ENCODE measurements around the gene TRIM28.
"Not testable (repeated sequence)": the region's sequence is repeated elsewhere in the genome, so short reads cannot be mapped to it uniquely, and the experiment has no call there.

TRIM28 gene

GRCh38 chr19:58519355-58520256 is 24.3 kb upstream of the TRIM28 start, which contains the start of gene ZBTB45:
Gene ZBTB45 (minus strand): TSS chr19:58519810. CDS start chr19:58517673, 2,137 bp downstream.
- DNase-seq = peak; percentile 86

- no peak for DNase-seq
These were observed 23.6 kb upstream of the TRIM28 start for GRCh38 chr19:58520257-58520599.

GRCh38 chr19:58521651-58522050 is 22.2 kb upstream of the TRIM28 start:
- DNase-seq = no peak

GRCh38 chr19:58522709-58523108 is 21.2 kb upstream of the TRIM28 start:
- no peak for DNase-seq

- no peak for DNase-seq
These were observed 14.5 kb upstream of the TRIM28 start for GRCh38 chr19:58529405-58529804.

- DNase-seq = no peak
These were observed 12.6 kb upstream of the TRIM28 start for GRCh38 chr19:58531034-58531840.

- DNase-seq = no peak
These were observed 8.0 kb upstream of the TRIM28 start for GRCh38 chr19:58535857-58536256.

- DNase-seq = no peak
These were observed 6.7 kb upstream of the TRIM28 start for GRCh38 chr19:58536852-58537798.

- peak; percentile 58 for DNase-seq
These were observed 5.4 kb upstream of the TRIM28 start for GRCh38 chr19:58538257-58539168.

GRCh38 chr19:58539169-58539559 is 4.7 kb upstream of the TRIM28 start:
- not testable (repeated sequence) for DNase-seq

GRCh38 chr19:58542641-58543372 is 1.1 kb upstream of the TRIM28 start:
- DNase-seq = not testable (repeated sequence)

GRCh38 chr19:58544591-58545285 is 874 bp downstream of the TRIM28 start:
- DNase-seq = peak; percentile 79

- DNase-seq = no peak
These were observed 1.6 kb downstream of the TRIM28 start for GRCh38 chr19:58545286-58546018.

- DNase-seq = no peak
These were observed 2.2 kb downstream of the TRIM28 start for GRCh38 chr19:58546019-58546530.

- DNase-seq = no peak
These were observed 3.8 kb downstream of the TRIM28 start for GRCh38 chr19:58547323-58548312.

- no peak for DNase-seq
These were observed 5.2 kb downstream of the TRIM28 start for GRCh38 chr19:58548859-58549663.

Measured in CD4-positive, alpha-beta T cell treated with Interleukin-6 for 4 hours (primary cell).